Measurements from ENCODE around the gene L2HGDH.

Gene L2HGDH

DNA sequence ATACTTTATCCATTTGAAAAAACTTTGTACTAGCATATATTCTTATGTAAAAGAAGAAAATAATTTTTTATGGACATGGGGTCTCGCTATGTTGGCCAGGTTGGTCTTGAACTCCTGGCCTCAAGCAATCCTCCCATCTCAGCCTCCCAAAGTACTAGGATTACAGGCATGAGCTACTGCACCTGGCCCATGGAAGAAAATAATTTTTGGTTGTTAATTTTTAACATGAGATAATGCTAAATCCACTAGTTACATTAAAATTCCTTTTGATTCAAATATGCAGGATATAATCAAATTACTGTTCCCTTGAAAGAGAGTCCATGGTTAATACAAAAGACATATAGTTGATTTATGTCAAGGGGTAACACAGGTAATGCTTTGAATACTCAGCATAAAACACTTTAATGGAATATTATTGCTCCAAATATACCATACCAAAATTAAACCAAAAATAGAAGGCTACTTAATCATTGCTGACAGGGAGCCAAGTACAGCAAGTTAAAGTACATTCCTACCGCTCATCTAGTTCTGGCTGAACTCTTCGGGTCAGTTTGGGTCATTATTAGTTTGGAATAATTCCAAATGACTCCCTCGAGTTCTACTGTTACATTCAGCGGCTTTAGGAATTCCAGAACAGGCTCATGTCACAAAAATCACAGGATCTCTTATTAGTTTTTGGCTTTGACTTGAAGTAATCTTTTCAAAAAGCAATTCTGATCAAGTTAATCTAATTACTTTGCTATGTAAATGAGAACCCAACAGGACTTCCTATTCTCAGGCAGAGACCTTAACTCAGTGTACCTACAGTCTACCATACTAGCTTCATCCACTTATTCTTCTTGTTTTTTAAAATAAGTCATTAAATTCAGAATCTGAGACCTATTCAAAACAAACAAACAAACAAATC lies 86.7 kb downstream of the L2HGDH start:
- peak; percentile 91 for DNase-seq

DNA sequence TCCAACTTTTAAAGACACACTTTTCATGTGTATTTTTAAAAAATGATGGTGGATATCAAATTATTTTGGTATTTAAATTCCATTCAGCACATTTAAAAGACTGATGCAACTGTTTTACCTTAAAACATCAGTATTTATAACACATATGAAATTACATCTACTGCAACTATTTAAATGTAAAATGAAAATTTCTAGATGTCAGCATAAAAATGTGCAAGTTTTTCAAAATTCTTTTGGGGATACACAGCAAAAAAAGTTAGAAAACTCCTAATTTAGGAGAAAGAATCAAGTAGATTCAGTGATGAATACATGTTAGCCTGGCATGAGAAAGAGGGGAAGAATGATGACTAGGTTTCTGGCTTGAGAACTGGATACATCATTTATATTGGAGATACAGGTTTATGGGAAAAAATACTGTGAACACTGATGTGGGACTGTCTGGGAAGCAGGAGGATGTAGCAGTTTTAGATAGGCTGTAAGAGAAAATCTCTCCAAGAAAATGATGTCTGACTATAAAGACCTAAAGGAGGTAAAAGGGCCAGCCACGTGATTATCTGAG lies 89.9 kb downstream of the L2HGDH start:
- no peak for DNase-seq

DNA sequence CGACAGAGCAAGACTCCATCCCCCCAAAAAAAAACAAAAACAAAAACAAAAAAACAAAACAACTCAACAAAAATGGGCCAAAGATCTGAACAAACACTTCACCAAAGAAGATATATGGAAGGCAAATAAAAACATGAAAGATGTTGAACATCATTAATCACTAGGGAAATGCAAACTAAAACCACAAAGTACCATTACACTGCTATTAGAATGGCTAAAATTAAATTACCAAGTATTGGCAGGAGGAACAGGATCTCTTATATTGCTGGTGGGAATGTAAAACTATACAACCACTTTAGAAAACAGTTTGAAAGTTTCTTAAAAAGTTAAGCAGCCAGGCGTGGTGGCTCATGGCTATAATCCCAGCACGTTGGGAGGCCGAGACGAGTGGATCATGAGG lies 93.5 kb downstream of the L2HGDH start:
- no peak for DNase-seq

DNA sequence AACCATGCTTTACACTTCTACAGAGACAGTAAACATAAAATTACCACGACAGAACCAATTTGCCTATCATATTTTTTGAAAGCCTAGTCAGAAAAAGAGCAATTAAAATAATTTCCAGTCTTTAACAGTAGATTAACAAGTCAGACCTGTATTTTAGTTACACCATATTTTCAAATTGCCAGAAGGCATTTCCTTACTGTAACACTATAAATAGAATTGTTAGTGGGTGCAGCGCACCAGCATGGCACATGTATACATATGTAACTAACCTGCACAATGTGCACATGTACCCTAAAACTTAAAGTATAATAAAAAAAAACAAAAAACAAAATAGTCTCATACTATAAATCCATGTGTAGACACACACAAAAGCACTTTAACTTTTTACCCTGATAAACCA lies 96.6 kb downstream of the L2HGDH start:
- no peak for DNase-seq

DNA sequence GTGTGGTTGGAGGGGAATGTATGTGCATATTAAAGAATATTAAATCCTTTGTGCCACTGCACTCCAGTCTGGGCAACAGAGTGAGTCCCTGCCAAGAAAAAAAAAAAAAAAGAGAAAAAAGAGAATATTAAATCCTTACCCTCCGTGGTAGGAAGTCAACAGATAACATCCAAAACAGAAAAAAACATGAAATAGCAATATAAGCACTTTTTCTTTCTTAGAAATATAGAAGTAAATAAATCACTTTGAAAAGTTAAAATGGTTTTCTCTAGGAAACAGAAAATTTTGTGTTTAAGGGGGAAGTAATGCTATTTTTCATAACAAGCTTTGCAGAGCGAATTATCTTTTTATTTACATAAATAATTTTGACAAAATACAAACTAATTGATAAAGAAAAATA lies 98.2 kb downstream of the L2HGDH start:
- DNase-seq, result no peak

DNA sequence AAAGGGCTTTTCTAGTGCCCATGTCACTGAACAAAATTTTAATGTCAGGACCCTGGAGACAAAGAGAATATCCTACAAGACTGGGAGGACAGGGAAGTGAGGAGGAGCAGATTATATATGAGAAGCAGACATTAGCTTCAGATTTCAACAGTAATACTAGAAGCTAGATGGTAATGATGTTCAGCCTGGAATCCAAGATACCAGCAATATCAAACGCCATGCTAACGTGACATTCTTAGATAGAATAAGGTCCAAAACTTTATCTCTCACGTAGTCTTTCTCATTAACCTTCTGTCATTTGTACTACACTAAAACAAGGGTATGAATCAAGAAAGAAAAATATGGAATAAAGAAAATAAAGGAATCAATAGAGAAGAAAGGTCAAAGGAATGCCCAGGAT lies 99.3 kb downstream of the L2HGDH start:
- DNase-seq, result no peak

GRCh38 chr14:50210074-50210473 lies 102.0 kb downstream of the L2HGDH start:
- no peak for DNase-seq

- no peak for DNase-seq
These were observed 113.5 kb downstream of the L2HGDH start for GRCh38 chr14:50198499-50198898.

DNA sequence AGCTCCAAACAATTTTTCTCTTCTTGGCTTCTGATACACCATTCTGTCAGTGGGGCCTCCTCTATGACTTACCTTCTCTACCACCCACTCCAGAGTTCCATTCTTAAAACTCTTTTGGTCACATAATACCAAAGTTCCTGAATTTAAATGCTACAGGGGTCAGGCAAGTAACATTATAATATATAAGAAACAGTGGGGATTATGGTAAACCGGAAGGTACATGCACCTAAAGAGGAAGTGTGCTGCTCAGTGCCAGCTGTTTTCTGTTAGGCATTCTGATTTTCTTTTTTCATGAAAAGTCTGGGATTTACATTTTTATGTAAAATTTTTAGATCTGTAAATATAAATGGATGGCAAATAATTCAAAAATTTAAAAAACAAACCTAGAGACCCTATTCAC lies 120.5 kb downstream of the L2HGDH start:
- no peak for DNase-seq
